MV-4-11 (cell line): Measurements from ENCODE around the gene CALN1.

Experiments used
- DNase-seq: peaks from one replicate; lab custom pipeline; 2025; lab: John Stamatoyannopoulos, UW

CALN1 gene

DNA sequence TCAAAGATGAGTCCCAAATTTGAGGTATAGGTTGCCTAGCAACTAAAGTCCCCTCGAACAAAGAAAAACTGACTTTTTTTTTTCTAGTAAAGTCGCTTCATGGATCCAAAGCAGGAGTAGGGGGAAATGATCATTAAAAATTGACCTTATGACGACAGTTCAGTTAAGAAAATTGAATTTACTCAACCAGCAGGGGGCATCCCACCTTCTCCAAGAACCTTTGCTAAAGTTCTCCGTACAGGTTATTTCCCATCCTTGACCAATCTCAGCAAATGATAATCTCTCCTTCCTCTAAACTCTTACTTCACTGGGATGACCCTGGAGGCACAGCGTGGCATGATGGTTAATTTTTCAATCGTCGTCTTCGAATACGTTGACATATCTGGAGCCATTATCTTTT, 228.3 kb downstream of the CALN1 start:
- DNase-seq: no peak

DNA sequence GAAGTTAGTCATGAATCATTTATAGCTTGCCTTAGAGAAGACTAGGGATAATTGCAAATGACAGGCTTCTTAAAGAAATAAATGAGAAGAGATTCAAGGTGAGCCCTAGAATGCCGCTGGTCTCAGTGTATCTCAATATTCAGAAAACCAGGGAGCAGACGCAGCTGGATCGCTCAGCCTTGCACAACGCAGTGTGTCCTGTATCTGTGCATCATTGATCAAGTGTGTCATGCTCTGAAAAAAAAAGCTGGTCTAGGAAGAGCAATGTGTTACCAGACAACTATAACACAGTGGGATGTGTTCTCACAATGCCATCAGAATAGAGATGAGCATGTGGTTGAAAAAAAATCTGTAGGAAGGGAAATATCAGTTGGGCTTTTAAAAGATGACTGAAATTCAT, 230.1 kb downstream of the CALN1 start:
- no peak for DNase-seq

DNA sequence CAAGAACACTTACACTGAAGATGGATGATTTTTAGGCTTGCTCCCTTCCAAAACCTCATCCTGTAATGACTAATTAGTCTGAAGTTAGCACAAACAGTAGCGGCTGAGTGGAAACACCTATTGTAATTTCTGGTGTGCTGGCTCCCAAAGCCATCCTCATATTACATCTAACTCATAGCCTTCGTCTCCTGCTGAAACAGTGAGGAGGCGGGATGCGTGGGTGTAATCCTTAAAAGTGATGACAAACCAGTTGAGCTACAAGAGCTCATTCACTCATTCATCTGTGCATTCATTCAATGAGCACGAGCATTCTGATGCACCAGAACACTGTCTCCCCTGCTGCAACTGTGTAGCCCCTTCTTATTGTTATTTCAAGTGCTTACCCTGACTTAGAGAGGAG, 235.3 kb downstream of the CALN1 start:
- no peak for DNase-seq

DNA sequence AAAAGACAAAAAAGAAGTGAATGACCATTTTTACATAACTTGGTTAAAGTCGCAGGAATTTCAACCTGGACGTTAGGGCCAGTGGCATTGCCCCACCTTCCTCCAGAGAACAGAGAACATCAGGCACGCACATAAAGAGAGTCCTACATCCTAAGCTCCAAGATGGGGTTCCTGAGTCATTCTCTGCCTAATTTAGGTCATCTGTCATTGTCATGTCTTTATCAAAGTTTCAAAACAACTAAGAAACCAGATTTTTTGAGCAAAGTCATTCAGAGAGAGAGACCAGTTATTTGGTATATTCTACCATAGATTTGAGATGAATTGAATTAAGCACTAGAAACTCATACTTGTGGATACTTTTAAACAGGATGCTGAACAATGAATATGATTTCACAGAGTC, 241.7 kb downstream of the CALN1 start:
- DNase-seq: no peak

DNA sequence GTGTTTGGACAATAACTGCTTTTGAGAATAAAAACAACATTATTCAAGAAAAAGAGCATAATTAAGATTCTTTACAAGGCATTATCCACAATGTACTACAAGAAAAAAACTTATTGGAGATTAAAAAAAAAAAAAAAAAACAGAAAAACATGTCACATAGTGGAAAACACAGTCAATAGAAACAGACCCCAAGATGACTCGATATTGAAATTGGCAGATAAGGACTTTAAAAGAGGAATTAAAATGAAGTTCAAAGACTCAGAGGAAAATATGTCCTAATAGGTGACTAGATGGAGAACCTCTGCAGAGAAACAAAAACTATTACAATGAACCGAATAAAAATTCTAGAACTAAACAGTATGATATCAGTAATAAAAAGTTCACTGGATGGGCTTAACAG, 248.9 kb downstream of the CALN1 start:
- no peak for DNase-seq

DNA sequence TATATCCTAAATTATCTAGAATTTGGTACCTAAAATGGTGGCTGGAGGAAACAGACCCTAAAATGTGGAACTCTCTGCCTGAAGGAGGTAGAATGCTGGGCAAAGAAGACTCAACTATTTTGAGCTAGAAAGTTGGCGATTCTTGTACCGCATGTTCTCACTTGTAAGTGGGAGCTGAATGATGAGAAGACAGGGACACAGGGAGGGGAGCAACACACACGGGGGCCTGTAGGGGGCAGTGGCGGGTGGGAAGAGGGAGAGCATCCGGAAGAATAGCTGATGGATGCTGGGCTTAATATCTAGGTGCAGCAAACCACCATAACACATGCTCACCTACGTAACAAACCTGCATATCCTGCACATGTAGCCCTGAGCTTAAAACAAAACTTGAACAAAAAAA, 250.6 kb downstream of the CALN1 start:
- no peak for DNase-seq

DNA sequence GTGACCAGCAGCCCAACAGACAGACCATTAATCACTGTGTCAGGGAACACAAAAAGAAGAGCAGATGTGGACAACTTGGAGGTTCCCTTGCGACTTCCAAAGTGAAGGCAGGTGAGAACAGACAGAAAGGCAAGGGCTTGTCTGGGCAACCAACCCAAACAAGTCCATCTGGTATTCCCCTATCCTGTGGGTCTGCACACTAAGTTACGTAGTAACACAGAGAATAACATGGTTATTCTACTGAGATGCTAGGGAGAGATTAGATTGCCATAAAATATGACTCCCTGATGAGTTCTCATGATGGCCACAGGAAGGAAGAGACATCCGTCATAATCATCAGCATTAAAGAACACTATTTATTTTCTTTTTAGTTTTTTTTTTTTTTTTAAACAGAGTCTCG, 252.2 kb downstream of the CALN1 start:
- no peak for DNase-seq

DNA sequence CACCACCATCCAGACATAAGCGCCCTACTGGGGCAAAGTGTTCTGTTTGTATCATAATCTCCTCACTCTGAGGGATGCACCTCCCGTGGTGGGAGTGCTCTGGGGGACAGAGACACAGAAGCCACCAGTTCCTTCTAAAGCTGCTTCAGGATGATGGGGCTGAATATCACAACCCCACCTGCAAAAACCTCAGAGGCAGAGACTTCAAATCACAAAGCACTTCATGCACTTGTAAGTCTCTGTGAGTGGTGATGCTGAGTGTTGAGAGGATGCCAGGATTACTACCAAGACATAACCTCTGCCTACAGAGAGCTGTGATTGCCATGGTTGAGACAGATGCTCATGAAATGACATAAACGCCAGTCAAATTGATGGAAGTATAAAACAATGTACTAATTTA, 255.5 kb downstream of the CALN1 start:
- DNase-seq: no peak

DNA sequence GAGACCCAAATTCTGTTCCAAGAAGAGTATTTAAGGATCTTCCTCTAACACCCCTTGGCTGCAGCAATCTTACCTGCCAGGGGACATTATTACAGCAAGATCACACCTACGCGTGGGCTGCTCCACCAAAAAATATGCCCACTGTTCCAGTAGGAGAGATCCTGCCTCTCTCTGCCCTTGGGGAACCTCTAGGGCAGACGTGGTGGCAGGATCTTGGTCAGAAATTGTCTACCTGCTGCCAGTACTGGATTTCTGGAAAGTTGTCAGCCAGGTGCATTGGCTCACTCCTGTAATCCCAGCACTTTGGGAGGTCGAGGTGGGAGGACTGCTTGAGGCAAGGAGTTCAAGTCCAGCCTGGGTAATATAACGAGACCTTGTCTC, 259.0 kb downstream of the CALN1 start:
- no peak for DNase-seq

DNA sequence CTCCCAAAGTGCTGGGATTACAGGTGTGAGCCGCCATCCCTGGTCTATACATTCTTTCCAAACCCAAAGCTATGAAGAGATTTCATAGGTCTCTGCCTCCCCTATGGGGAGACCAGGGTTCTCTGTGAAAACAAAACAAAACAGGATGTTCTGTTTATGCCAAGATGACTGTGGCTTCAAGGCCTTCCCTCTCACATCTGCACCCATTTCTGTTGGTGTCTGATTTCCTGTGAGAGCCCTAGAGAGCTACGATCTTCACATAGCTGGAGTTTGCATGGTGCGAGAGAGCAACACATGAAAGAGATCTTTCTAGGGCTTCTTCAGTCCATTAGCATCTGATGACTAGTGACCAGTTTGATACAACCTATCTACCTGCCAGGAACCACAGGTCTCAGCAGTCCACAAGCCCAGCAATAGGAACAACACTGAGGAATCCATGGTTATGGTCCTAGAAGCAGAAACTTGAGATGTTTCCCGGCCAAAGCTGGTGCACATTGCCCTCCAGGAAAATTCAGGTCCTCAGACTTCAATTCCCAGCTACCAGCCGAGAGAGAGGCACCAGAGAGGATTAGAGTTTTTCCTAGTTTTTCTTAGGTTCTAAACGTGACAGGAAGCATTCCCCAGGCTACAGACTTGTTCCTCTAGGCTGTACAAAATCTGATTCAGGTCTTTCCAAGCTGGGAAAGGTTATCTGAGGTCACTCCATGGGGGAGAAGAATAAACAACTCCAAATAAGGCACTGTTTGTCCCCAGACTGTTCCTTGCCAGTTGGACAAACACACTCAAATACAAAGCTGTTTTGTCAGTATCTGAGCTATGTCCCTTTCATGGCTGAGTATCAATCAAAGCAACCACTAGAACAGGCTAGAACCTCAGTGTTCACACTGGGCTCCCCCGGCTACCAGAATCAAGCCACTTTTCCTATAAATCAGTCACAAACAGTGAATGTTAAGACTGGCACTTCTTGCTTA, 259.7 kb downstream of the CALN1 start:
- no peak for DNase-seq

DNA sequence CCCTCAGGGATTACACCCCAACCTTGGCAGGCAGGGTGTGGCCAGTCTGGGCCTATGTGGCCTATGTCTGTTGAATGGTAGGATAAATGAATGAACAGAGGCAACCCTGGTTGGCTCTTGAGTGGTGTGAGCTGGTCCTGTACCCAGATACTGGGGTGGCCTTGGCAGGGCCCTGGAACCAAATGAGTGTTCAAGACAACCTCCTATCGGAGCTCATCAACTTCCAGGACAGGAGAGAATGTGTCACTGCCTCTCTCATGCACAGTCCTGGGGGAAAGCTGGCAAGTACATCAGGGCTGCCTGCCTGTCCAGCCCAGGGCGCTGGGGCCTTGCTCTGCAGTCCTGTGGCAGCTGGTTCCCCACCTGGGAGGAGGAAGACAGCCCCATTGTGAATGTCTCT, 271.6 kb downstream of the CALN1 start:
- no peak for DNase-seq

DNA sequence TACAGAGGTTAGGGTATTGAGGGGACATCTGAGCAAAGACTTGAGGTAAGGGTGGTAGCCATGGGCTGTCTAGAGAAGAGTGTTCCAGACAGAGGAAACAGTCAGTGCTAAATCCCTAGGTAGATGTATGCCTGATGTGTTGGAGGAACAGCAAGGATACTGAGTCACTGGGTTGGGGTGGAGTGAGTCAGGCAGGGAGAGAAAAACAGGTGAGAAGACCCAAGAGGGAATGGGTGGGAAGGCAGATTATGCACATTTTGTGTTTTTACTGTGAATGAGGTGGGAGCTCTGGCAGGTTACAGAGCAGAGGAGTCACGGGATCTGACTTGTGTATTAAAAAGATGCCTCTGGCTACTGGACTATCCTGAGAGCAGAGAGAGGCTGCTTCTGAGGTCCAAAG, 285.0 kb downstream of the CALN1 start:
- no peak for DNase-seq

DNA sequence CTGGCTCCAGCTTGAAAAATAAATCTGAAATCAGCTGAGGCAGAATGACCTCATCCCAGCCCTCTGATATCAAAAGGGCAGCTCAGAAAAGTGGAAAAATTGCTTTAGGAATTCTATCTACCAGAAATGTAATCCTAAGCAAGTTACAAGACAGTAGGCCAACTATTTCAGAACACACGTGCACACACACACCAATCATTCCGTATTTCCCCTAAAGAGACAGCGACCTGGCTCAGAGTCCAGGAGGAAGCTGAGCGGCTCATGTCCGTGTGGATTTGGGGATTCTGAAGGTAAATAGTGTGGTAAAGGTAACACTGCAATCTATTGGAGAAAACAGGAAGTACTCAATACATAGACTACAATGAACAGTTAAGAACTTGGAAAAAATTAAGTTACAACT, 288.2 kb downstream of the CALN1 start:
- DNase-seq: no peak

DNA sequence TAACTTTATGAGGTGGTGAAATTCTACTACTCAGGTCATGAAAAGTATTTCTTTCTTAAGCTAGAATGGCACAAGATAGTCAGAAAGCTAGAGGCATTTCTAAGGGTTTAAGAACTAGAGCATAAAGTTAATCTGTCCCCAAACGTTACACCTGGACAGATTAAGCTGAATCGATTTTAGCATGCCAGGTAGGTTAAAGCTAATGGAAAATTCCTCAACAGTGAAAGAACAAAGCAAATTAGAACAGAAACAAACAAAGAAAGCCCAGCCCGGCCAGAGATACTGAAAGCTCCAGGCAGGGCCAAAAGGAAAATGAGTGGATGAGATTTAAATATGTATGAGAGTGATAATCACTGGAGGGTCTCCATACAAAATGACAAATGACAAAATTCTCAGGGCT, 293.8 kb downstream of the CALN1 start:
- no peak for DNase-seq

DNA sequence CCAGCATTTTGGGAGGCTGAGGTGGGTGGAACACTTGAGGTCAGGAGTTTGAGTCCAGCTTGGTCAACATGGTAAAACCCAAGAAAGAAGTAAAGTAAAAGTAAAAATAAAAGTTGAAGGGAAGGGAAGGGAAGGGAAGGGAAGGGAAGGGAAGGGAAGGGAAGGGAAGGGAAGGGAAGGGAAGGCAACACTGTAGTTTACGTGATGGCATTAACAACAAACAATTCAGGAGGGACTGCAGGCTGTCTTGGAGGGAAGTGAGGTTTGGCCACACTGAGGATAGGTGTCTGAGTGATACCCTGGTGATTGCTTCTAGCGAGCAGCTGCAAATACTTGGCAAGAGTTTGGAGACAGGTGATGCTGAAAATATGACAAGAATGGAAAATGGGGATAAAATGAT, 298.0 kb downstream of the CALN1 start:
- no peak for DNase-seq

DNA sequence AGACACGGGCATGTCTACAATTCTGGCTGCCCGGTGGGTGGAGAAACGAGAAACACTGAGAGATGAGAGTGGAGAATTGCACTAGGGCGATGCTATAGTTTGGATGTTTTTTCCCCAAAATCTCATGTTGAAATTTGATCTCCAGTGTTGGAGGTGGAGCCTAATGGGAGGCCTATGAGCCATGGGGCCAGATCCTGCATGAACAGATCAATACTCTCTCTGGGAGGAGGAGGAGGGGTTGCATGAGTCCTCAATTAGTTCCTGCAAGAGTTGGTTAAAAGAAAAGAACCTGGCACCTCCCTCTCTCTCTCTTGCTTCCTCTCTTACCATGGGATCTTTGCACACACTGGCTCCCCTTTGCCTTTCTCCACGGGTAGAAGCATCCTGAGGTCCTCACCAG, 299.1 kb downstream of the CALN1 start:
- no peak for DNase-seq

DNA sequence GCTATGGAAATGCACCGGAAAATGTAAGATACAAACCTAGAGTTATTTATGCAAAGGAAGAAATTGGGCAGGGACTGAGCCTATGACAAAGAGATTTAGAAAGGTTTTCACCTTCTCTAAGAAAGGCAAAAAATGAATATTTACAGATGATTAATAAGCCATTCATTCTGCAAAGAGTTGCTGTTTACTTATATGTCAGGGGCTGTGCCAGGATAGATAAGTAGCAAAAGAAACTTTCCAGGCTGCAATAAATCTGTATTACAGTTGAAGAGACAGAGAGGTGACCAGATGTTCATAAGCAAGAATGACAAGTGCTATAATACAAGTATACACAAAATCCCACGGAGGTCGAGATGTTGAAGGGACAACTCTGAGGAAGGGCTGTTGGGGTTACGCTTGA, 299.6 kb downstream of the CALN1 start:
- DNase-seq: no peak

DNA sequence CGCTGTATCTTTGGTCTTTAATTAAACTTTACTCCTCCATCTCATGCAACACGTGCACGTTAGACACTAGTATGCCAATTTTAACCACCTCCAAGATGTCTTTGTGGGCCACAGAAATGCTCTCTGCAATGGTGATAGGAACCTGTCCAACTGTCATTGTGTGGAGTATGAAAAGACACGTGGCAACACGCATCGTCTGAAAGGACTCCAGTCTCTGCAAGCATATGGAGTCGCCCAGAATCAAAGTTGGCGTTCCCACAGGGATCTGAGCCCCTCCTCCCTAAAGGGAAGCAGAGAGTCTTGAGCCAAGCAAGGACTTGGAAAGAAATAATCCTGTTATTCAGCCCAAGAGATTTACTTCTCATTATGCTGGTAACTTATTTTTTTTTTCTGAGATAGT, 301.1 kb downstream of the CALN1 start:
- no peak for DNase-seq

DNA sequence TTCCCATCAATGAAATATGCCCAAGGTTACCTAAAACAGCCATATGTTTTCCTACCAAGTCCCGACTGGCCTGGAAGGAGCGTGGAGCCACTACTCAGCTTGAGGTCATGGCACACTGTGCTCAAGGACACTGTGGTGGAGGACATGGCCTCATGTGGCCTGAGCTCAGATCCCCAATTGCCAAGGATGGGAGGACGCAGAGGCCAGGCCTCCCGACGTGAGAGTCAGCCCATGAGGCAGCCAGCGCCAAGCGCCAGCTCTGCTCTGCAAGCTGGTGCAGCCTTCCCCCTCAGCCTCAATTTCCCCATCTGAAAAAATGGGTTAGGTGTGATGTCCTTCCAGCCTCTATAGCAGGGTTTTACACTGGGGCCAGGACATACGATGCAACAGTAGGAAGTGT, 302.6 kb downstream of the CALN1 start:
- no peak for DNase-seq

DNA sequence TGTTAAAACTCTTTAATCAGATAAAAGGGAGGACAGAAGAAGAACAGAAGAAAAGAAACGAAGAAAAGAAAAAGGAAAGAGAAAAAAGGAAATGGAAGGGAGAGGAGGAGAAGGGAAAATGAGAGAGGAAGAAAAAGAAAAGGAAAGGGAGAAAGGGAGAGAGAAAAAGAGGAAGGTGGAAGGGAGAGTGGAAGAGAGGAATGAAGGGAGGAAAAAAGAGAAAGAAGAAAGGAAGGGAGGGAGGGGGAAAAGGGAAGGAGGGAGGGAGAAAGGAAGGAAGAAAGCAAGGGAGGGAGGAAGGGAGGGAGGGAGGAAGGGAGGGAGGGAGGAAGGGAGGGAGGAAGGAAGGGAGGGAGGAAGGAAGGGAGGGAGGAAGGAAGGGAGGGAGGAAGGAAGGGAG, 305.7 kb downstream of the CALN1 start:
- no peak for DNase-seq

DNA sequence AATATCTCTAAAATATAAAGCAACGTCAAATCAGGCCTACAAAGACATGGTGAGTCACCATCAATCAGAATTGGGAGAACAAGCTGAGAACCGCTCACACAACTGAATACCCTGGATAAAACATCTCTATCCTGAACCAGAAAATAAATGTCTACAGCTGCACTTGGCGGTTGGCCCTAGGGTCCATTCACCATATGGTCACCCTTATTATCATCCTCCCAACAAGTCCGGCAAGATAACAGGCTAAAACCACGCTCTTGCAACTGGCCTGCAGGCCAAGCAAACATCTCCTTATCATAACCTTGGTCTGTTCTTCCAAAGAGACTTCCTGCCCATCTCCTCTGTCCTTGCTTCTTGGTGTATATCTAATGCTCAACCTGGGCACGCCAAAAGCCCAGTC, 310.7 kb downstream of the CALN1 start:
- no peak for DNase-seq

DNA sequence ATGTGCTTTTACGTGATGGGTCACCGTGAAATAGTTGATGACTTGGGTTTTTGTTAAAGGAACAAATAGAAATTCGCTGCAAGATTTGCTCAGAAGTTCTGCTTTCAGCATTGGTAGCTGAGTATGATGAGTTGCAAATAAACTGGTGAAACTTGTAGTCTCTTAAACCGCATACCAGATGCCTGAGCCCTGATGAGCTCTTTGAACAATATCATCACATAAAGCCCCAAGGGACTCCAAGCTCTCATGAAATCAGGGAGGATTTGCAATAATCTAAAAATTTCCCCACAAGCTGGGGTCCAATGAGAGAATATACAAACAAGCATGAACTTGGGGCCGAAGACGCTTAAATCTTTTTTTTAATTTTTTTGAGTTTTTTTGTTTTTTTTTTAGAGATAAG, 312.4 kb downstream of the CALN1 start:
- no peak for DNase-seq

DNA sequence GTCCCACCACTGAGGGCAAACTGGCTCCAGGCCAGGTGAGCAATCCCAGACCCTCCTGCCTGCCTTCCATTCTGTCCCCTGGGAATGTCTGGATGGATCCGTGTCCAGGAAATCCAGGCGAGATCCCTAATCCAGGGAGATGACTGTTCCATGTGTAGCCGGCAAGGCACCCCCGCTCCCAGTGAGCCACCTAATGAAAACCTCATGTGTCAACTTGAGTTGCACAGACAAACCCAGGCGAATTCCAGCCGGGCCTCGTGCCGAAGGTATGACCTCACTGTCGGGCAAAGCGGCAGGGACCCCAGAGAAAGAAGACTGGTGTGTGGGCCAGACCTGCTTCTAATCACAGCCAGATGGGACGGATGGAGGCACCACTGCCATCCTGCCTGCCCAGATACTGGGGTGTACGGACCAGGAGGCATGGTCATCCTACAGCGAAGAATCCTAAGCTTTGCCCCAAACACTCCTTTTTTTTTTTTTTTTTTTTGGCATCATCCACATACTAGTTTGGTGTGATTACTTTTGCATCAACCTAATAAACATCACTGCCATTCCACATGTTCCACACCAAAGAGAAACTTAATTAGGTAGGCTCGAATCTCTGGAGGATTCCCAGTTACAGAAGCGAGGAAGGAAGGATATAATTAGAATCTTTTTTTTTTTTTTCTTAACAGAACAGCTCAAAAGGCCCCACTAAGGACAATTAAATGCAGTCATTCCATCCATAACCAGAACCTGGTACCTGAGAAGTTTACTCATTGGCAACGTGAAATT, 313.1 kb downstream of the CALN1 start:
- DNase-seq: no peak
